BLaER1 (cell line): Measurements from ENCODE around the gene COL26A1.
"Not testable (repeated sequence)": the region's sequence is repeated elsewhere in the genome, so short reads cannot be mapped to it uniquely, and the experiment has no call there.

Source experiments
- H3K27ac ChIP-seq: shearing (Covaris generic); formaldehyde crosslinking; 2 replicates; pipeline ENCODE4 v1.8.1; 2022
- H3K27me3 ChIP-seq: shearing (Covaris generic); formaldehyde crosslinking; 2 replicates; pipeline ENCODE4 v1.8.1; 2022
- H3K36me3 ChIP-seq: shearing (Covaris generic); formaldehyde crosslinking; 2 replicates; pipeline ENCODE4 v1.8.1; 2022
- H3K4me1 ChIP-seq: shearing (Covaris generic); formaldehyde crosslinking; 2 replicates; pipeline ENCODE4 v1.8.1; 2022
- H3K4me2 ChIP-seq: shearing (Covaris generic); formaldehyde crosslinking; 2 replicates; pipeline ENCODE4 v1.8.1; 2022
- H3K4me3 ChIP-seq: shearing (Covaris generic); formaldehyde crosslinking; 2 replicates; pipeline ENCODE4 v1.8.1; 2022
- H3K9ac ChIP-seq: shearing (Covaris generic); formaldehyde crosslinking; 2 replicates; pipeline ENCODE4 v1.8.1; 2022
- H3K9me3 ChIP-seq: shearing (Covaris generic); formaldehyde crosslinking; 2 replicates; pipeline ENCODE4 v1.8.1; 2022
- H4K20me1 ChIP-seq: shearing (Covaris generic); formaldehyde crosslinking; 2 replicates; pipeline ENCODE4 v1.8.1; 2022
- Cebpa-rat ChIP-seq: shearing (Covaris generic); IDR thresholded peaks from 2 replicates; pipeline ENCODE4 v1.8.1; 2022

COL26A1 gene

GRCh38 chr7:101560856-101561255 is 198.2 kb downstream of the COL26A1 start:
- Histone ChIP-seq H4K20me1 (no peaks in the 10 kb centered on the region), H3K4me3 (no peak overlapping the region), H3K27me3 (no peaks in the 10 kb centered on the region), H3K36me3 (no peaks in the 10 kb centered on the region), H3K27ac (no peak overlapping the region), H3K4me2 (no peak overlapping the region), H3K9me3 (peaks cover 4% of the 10 kb centered on the region; the same call in 1 of the 2 replicates), H3K4me1 (no peaks in the 10 kb centered on the region), H3K9ac (no peak overlapping the region)
- no peak for TF ChIP-seq Cebpa-rat

DNA sequence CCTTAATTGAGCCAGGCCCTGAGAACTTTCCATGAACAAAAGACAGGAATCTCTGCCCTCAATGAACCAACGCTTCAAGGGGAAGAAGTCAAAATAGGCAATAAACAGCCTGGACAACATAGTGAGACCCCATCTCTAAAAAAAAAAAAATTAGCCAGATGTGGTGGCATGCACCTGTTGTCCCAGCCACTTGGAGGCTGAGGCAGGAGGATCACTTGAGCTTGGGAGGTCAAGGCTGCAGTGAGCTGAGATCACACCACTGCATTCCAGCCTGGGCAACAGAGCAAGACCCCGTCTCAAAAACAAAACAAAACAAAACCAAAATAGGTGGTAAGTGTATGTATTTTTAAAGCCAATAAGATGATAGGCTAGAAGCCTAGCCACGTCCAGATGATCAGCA is 198.6 kb downstream of the COL26A1 start:
- H3K9ac ChIP-seq, H4K20me1 ChIP-seq, H3K36me3 ChIP-seq, H3K27ac ChIP-seq, H3K9me3 ChIP-seq, H3K4me2 ChIP-seq, H3K27me3 ChIP-seq, H3K4me3 ChIP-seq, H3K4me1 ChIP-seq: not testable (repeated sequence)

DNA sequence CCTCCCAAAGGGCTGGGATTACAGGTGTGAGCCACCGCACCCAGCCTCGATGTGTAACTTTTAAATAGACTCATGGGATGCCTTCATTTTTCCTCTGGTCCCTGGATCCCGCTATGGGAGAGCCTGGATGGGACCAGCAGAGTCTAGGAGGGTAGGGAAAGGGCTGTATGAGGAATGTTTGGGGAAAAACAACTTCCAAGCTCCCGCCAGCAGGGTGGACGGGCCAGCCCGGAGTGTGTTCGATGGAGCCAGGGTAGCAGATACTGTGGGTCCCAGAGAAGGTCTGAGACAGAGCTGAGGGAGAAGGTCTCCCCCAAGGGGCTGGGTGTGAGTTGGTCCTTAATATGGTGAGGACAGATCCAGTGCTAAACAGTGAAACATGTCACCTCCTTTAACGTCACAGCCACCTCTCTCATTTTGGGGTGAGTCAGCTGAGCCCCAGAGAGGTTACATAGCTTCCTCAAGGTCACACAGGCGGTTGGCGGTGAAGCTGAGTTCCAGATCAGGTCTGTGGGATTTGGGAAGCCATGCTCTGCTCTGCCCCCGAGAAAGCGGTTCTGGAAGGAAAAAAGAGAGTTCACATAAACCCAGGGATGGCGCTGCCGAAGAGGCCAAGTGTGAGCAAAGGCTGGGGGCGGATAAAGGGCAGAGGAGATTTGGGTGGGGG is 200.0 kb downstream of the COL26A1 start:
- H3K27me3 ChIP-seq: no peaks in the 10 kb centered on the region
- H3K27ac ChIP-seq: no peak overlapping the region
- H3K4me3 ChIP-seq: no peak overlapping the region
- peaks cover 10% of the 10 kb centered on the region for H3K4me1 ChIP-seq
- H3K9me3 ChIP-seq: peaks cover 4% of the 10 kb centered on the region; the same call in 1 of the 2 replicates
- TF ChIP-seq Cebpa-rat: no peak
- no peak overlapping the region for H3K9ac ChIP-seq
- no peaks in the 10 kb centered on the region for H3K36me3 ChIP-seq
- no peak overlapping the region for H3K4me2 ChIP-seq
- no peaks in the 10 kb centered on the region for H4K20me1 ChIP-seq

GRCh38 chr7:101563198-101563901 is 200.7 kb downstream of the COL26A1 start:
- no peaks in the 10 kb centered on the region for H3K36me3 ChIP-seq
- peaks cover 10% of the 10 kb centered on the region for H3K4me1 ChIP-seq
- H4K20me1 ChIP-seq: no peaks in the 10 kb centered on the region
- H3K4me2 ChIP-seq: no peak overlapping the region
- no peak overlapping the region for H3K9ac ChIP-seq
- no peak overlapping the region for H3K27ac ChIP-seq
- H3K4me3 ChIP-seq: no peak overlapping the region
- no peak for TF ChIP-seq Cebpa-rat
- no peaks in the 10 kb centered on the region for H3K27me3 ChIP-seq
- H3K9me3 ChIP-seq: peaks cover 4% of the 10 kb centered on the region; the same call in 1 of the 2 replicates

DNA sequence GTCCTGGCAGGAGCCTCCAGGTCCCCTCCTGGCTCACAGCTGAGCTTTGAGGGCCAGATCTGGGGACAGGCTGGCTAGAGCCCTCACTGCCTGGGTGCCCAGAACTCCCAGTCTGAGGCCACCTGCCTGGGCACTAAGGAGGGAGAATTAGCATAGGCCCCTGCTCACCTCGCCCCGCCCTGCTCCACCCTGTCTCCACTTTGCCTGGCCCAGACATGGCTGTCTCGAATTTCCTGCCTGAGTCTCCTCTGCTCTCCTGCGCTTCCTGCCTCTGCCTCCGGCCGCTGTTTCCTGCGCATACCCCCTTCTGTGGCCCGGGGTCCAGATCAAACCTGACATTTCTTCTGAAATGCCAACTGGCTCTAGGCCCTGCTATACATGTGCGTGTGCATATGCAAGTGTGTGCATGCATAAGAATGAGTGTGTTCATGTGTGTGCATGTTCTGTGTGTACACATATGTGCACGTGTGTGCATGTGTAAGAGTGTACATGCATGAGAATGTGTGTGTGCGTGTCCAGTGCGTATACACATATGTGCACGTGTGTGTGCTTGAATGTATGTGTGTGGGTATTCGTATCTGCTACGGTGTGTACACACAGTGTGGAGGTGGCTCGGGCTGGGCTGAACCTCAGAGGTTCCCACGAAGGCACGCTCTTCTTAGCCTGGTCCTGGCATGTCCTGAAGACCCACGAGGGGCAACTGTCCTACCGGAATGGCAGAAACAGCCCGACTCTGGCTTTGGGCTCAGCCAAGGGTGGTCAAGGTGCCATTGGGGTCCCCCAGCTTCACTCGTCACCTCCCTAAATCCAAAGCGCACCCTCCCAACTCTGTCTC is 201.5 kb downstream of the COL26A1 start:
- peaks cover 10% of the 10 kb centered on the region for H3K4me1 ChIP-seq
- no peaks in the 10 kb centered on the region for H3K27me3 ChIP-seq
- no peak overlapping the region for H3K4me2 ChIP-seq
- no peaks in the 10 kb centered on the region for H3K36me3 ChIP-seq
- no peak overlapping the region for H3K9ac ChIP-seq
- no peak overlapping the region for H3K27ac ChIP-seq
- H3K4me3 ChIP-seq: no peak overlapping the region
- H4K20me1 ChIP-seq: no peaks in the 10 kb centered on the region
- peaks cover 4% of the 10 kb centered on the region; the same call in 1 of the 2 replicates for H3K9me3 ChIP-seq
- TF ChIP-seq Cebpa-rat: no peak

DNA sequence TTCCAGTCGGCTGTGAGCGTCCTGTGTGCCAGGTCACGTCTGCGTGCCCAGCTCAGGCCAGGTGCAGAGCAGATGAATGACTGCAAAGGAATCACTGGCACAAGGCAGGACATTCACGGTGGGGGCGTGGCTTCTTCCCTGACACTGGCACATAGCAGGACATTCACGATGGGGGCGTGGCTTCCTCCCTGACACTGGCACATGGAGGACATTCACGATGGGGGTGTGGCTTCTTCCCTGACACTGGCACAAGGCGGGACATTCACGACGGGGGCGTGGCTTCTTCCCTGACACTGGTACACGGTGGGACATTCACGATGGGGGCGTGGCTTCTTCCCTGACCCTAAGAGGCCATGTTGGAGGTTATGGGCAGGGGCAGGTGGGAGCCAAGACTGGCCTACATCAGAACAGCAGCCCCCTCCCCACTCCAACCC is 202.1 kb downstream of the COL26A1 start:
- Histone ChIP-seq H3K27me3 (no peaks in the 10 kb centered on the region), H3K4me1 (peaks cover 10% of the 10 kb centered on the region), H3K4me2 (no peak overlapping the region), H3K9ac (no peak overlapping the region), H4K20me1 (no peaks in the 10 kb centered on the region), H3K27ac (no peak overlapping the region), H3K9me3 (peaks cover 2% of the 10 kb centered on the region; the same call in 1 of the 2 replicates), H3K4me3 (no peak overlapping the region), H3K36me3 (no peaks in the 10 kb centered on the region)
- no peak for TF ChIP-seq Cebpa-rat

DNA sequence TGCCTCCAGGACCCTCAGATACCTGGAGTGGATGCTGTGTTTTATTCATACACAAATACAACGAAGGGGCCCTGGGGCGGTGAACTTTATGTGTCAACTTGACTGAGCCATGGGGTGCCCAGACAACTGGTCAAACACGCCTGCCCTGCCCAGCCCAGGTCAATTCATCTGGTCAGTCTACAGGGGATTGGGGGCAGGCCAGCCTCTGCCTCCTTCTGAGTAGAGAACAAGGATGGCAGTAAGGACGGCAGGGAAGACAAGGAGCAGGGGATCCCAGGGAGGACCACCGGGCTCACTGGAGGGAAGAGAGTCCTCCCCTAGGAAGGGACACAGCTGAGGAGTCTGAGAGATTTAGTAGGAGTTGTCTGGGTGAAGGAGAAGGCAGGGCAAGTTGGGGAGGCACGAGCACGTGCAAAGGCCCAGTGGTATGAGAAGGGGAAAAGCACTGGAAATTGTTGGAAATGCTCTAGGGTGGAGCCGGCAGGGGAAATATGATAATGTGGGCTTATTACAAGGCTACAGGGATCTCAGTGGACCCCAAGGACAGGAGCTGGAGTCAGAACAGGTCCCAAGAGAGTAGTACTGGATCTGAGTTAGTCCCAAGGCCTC is 203.0 kb downstream of the COL26A1 start:
- Histone ChIP-seq H3K27ac (no peak overlapping the region), H4K20me1 (no peaks in the 10 kb centered on the region), H3K27me3 (no peaks in the 10 kb centered on the region), H3K4me2 (no peak overlapping the region), H3K36me3 (no peaks in the 10 kb centered on the region), H3K4me3 (no peak overlapping the region), H3K4me1 (peaks cover 10% of the 10 kb centered on the region), H3K9ac (no peak overlapping the region), H3K9me3 (peaks cover 3% of the 10 kb centered on the region; the same call in 1 of the 2 replicates)
- TF ChIP-seq Cebpa-rat: no peak

GRCh38 chr7:101567230-101567629 is 204.6 kb downstream of the COL26A1 start:
- TF ChIP-seq Cebpa-rat: no peak
- H4K20me1 ChIP-seq: no peaks in the 10 kb centered on the region

GRCh38 chr7:101572156-101572555 is 209.5 kb downstream of the COL26A1 start:
- Histone ChIP-seq H3K9me3 (peaks cover 34% of the 10 kb centered on the region), H4K20me1 (no peaks in the 10 kb centered on the region), H3K4me2 (no peak overlapping the region), H3K27ac (no peak overlapping the region), H3K4me3 (no peak overlapping the region), H3K36me3 (no peaks in the 10 kb centered on the region), H3K9ac (no peak overlapping the region), H3K27me3 (no peaks in the 10 kb centered on the region), H3K4me1 (peaks cover 10% of the 10 kb centered on the region)
- no peak for TF ChIP-seq Cebpa-rat

More at GRCh38 chr7:101567230-101567629, 204.6 kb downstream of the COL26A1 start:
- Histone ChIP-seq H3K36me3 (no peaks in the 10 kb centered on the region), H3K9ac (no peak overlapping the region), H3K4me2 (no peak overlapping the region), H3K4me3 (no peak overlapping the region), H3K4me1 (peaks cover 10% of the 10 kb centered on the region), H3K9me3 (peaks cover 12% of the 10 kb centered on the region), H3K27ac (no peak overlapping the region), H3K27me3 (no peaks in the 10 kb centered on the region)
